T-helper 22 cell (primary cell): Measurements from ENCODE around the gene TSPAN32.

Experiments
- DNase-seq: peaks from one replicate; pipeline ENCODE4 v3.0.0-alpha.2; 2020; ENCODE audit warnings: low read depth

The TSPAN32 gene

GRCh38 chr11:2366733-2367132, 64.9 kb downstream of the TSPAN32 start:
- DNase-seq: no peak

GRCh38 chr11:2367266-2368160, 65.7 kb downstream of the TSPAN32 start:
- no peak for DNase-seq
